Stomach (tissue), 4 donors: ENCODE data around the gene SEMA5A.

Experiments used
- EP300 ChIP-seq: sonication (generic); formaldehyde crosslinking; IDR thresholded peaks from one replicate; pipeline ENCODE4 v1.6.1; 2017; ENCODE audit warnings: antibody characterized with exemption
- POLR2A ChIP-seq, 4 donors: fragments of 450-650 bp; IDR thresholded peaks; one replicate each; pipeline ENCODE4 v1.6.1; 2016; ENCODE audit warnings: antibody characterized with exemption in 4 of 4, control low read depth in 2 of 4, mild to moderate bottlenecking in 1 of 4, moderate library complexity in 1 of 4
- POLR2AphosphoS5 ChIP-seq, 3 donors: sonication (generic); formaldehyde crosslinking; IDR thresholded peaks; one replicate each; pipeline ENCODE4 v1.6.1; 2016; ENCODE audit warnings: antibody characterized with exemption in 3 of 3
- TF ChIP-seq, protein P1 (sequence below), 7 experiments: fragments of 450-650 bp in 4 of 7; fragments of 200-600 bp in 3 of 7; sonication (generic) in 3 of 7; IDR thresholded peaks; one replicate each; pipeline ENCODE4 v1.5.1; 2016 to 2019; ENCODE audit warnings: antibody characterized with exemption in 7 of 7, control low read depth in 2 of 7, mild to moderate bottlenecking in 1 of 7

DNA sequence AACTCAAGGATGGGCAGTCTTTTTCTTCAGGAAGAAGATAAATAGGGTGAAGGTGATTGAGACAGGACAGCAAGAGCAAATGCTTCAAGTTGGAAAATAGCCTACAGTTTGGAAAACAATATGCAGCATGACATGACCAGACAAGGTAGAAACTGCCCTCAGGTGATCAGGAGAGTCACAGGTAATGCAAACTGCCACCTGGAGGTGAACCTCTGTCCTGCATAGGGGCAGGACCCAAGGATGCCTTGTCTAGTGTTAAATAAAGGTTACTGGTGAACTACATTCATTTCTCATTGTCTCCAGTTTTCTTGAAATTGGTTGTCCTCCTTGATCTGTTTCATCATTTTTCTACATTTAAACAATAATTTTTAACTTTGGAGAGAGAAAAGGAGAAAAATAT is 232.1 kb downstream of the SEMA5A start:
- TF ChIP-seq POLR2A (IDR thresholded peaks at IDR 0.05): no peak
- TF ChIP-seq EP300: no peak
- TF ChIP-seq, protein P1, sequence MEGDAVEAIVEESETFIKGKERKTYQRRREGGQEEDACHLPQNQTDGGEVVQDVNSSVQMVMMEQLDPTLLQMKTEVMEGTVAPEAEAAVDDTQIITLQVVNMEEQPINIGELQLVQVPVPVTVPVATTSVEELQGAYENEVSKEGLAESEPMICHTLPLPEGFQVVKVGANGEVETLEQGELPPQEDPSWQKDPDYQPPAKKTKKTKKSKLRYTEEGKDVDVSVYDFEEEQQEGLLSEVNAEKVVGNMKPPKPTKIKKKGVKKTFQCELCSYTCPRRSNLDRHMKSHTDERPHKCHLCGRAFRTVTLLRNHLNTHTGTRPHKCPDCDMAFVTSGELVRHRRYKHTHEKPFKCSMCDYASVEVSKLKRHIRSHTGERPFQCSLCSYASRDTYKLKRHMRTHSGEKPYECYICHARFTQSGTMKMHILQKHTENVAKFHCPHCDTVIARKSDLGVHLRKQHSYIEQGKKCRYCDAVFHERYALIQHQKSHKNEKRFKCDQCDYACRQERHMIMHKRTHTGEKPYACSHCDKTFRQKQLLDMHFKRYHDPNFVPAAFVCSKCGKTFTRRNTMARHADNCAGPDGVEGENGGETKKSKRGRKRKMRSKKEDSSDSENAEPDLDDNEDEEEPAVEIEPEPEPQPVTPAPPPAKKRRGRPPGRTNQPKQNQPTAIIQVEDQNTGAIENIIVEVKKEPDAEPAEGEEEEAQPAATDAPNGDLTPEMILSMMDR (IDR thresholded peaks at IDR 0.05): no peak
- no peak for TF ChIP-seq POLR2AphosphoS5 (IDR thresholded peaks at IDR 0.05)
